Parathyroid adenoma (tissue), 2 donors: Measurements from ENCODE around the gene CATSPER3.

Experiments
- H2AFZ ChIP-seq: fragments of 300-600 bp; sonication (generic); one replicate; pipeline ENCODE4 v1.7.0; 2017; ENCODE audit warnings: antibody characterized with exemption, mild to moderate bottlenecking
- H3K27ac ChIP-seq: fragments of 300-600 bp; sonication (generic); one replicate; pipeline ENCODE4 v1.7.0; 2017
- H3K27me3 ChIP-seq: fragments of 300-600 bp; sonication (generic); one replicate; pipeline ENCODE4 v1.7.0; 2017; ENCODE audit warnings: low read length; ENCODE audit not compliant: control insufficient read depth, insufficient read depth
- H3K36me3 ChIP-seq: fragments of 300-600 bp; sonication (generic); one replicate; pipeline ENCODE4 v1.7.0; 2017; ENCODE audit warnings: low read length; ENCODE audit not compliant: control insufficient read depth, insufficient read depth
- H3K4me1 ChIP-seq: fragments of 300-600 bp; sonication (generic); one replicate; pipeline ENCODE4 v1.7.0; 2017; ENCODE audit warnings: control low read depth
- H3K4me2 ChIP-seq: fragments of 300-600 bp; sonication (generic); one replicate; pipeline ENCODE4 v1.7.0; 2017; ENCODE audit warnings: low read length
- H3K4me3 ChIP-seq: fragments of 300-600 bp; sonication (generic); one replicate; pipeline ENCODE4 v1.7.0; 2017; ENCODE audit warnings: low read depth, low read length
- H3K79me2 ChIP-seq: fragments of 300-600 bp; sonication (generic); one replicate; pipeline ENCODE4 v1.7.0; 2017; ENCODE audit warnings: control low read depth
- H3K9ac ChIP-seq: fragments of 300-600 bp; sonication (generic); one replicate; pipeline ENCODE4 v1.7.0; 2017; ENCODE audit warnings: mild to moderate bottlenecking
- H3K9me3 ChIP-seq: fragments of 300-600 bp; sonication (generic); one replicate; pipeline ENCODE4 v1.7.0; 2017; ENCODE audit warnings: low read length; ENCODE audit not compliant: control insufficient read depth
- CTCF ChIP-seq: fragments of 300-600 bp; sonication (generic); IDR thresholded peaks from one replicate; pipeline ENCODE4 v1.7.0; 2017; ENCODE audit warnings: antibody characterized with exemption, mild to moderate bottlenecking
- donor health status: primary hyperparathyroidism.

The CATSPER3 gene

GRCh38 chr5:135052511-135053145 lies 84.9 kb downstream of the CATSPER3 start:
- Histone ChIP-seq H3K79me2 (no peaks in the 10 kb centered on the region), H3K9me3 (no peaks in the 10 kb centered on the region), H3K27me3 (peaks cover 5% of the 10 kb centered on the region), H3K4me1 (no peaks in the 10 kb centered on the region), H3K9ac (no peak overlapping the region), H3K27ac (no peak overlapping the region), H2AFZ (no peak overlapping the region), H3K4me2 (no peak overlapping the region), H3K4me3 (no peak overlapping the region), H3K36me3 (no peaks in the 10 kb centered on the region)
- TF ChIP-seq CTCF: no peak

GRCh38 chr5:135053278-135053677 lies 85.6 kb downstream of the CATSPER3 start:
- peaks cover 5% of the 10 kb centered on the region for H3K27me3 ChIP-seq
- H3K79me2 ChIP-seq: no peaks in the 10 kb centered on the region
- no peak overlapping the region for H3K9ac ChIP-seq
- no peak overlapping the region for H3K4me2 ChIP-seq
- no peak for TF ChIP-seq CTCF
- no peak overlapping the region for H2AFZ ChIP-seq
- H3K4me1 ChIP-seq: no peaks in the 10 kb centered on the region
- no peaks in the 10 kb centered on the region for H3K9me3 ChIP-seq
- H3K4me3 ChIP-seq: no peak overlapping the region
- no peaks in the 10 kb centered on the region for H3K36me3 ChIP-seq
- no peak overlapping the region for H3K27ac ChIP-seq

DNA sequence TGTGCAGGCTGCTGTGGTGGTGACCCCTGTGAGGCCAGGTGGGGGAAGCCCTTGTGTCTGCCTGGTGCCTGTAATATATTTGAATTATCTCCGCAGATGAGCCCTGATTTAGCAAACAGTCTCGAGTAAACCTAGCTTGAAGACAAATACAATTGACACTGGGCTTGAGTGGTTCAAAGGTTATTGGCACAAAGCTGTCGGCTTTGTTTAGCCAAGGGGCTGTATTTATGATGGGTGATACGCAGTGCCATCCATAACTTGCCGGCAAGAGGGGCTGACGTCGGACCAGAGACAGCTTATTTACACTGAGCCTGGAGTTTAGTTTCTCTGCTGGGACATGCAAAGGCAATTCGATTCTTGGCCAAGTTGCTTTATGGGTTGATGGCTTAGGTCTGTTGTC lies 86.3 kb downstream of the CATSPER3 start:
- no peak for TF ChIP-seq CTCF
- H3K9ac ChIP-seq: no peak overlapping the region
- peaks cover 5% of the 10 kb centered on the region for H3K27me3 ChIP-seq
- H3K27ac ChIP-seq: no peak overlapping the region
- no peak overlapping the region for H3K4me3 ChIP-seq
- no peaks in the 10 kb centered on the region for H3K4me1 ChIP-seq
- H3K79me2 ChIP-seq: no peaks in the 10 kb centered on the region
- no peak overlapping the region for H2AFZ ChIP-seq
- no peaks in the 10 kb centered on the region for H3K9me3 ChIP-seq
- H3K4me2 ChIP-seq: no peak overlapping the region
- no peaks in the 10 kb centered on the region for H3K36me3 ChIP-seq

DNA sequence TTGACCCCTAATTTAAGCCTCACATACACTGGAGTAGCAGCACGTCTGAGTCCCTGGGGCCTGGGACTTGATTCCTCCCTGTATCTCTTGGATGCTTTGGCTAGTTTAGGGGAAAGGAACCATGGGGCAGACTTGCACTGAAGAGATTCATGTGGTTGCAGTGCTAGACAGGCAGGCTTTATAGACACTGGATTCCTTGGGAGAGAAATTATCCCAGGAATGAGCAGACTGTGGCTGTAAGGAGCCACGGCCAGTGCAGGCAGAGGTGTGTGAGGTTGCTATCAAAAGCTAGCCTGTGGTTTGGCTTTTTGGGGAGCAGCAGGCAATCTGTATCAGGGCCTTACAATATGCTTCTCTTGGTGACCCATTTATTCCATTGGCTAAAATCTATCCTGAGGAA lies 86.8 kb downstream of the CATSPER3 start:
- no peak overlapping the region for H3K4me3 ChIP-seq
- H3K36me3 ChIP-seq: no peaks in the 10 kb centered on the region
- no peak for TF ChIP-seq CTCF
- H3K27ac ChIP-seq: no peak overlapping the region
- peaks cover 5% of the 10 kb centered on the region for H3K27me3 ChIP-seq
- no peaks in the 10 kb centered on the region for H3K4me1 ChIP-seq
- H3K9ac ChIP-seq: no peak overlapping the region
- H3K4me2 ChIP-seq: no peak overlapping the region
- H2AFZ ChIP-seq: no peak overlapping the region
- H3K9me3 ChIP-seq: no peaks in the 10 kb centered on the region
- no peaks in the 10 kb centered on the region for H3K79me2 ChIP-seq

DNA sequence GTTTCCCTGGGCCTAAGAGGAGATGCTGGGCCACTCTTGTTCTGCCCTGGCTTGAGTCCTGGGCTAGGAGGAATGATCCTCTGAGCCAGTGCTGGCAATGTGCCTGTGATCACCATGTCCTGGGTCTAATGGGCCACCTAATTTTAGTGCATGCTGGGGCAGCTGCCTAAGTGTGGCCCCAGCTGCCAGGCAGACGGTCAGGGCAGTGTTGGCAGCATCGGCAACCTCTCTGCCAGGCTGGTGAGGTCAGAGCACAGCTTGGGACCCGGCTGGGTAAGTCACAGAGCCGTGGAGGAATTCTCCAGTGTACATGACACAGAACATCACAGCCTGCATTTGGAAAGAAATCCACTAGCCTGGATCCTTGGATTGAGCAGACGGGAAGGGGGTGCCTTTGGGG lies 87.7 kb downstream of the CATSPER3 start:
- no peaks in the 10 kb centered on the region for H3K36me3 ChIP-seq
- no peak overlapping the region for H3K4me3 ChIP-seq
- no peaks in the 10 kb centered on the region for H3K4me1 ChIP-seq
- H3K9ac ChIP-seq: no peak overlapping the region
- no peaks in the 10 kb centered on the region for H3K79me2 ChIP-seq
- TF ChIP-seq CTCF: no peak
- H3K9me3 ChIP-seq: no peaks in the 10 kb centered on the region
- peaks cover 5% of the 10 kb centered on the region for H3K27me3 ChIP-seq
- H3K27ac ChIP-seq: no peak overlapping the region
- H3K4me2 ChIP-seq: no peak overlapping the region
- H2AFZ ChIP-seq: no peak overlapping the region
